HTERT RPE-1 (cell line): ENCODE data around the gene ATP13A1.

Experiments
- in situ Hi-C: fragments of 300-500 bp; cut with MboI; formaldehyde crosslinking; loops from 4 replicates; pipeline ENCODE4 v1.14.3; 2020; ENCODE audit warnings: low sequenced_read_pairs

The ATP13A1 gene

GRCh38 chr19:19645233-19645870 lies 18.1 kb downstream of the ATP13A1 start:
- in situ Hi-C loops: no loop called here

GRCh38 chr19:19644054-19644388 lies 19.5 kb downstream of the ATP13A1 start:
- in situ Hi-C loops: no loop called here

GRCh38 chr19:19643158-19644053 lies 20.1 kb downstream of the ATP13A1 start, which contains the start of gene GMIP:
TSS of gene GMIP (minus strand) at chr19:19643657. CDS start at chr19:19643529, 128 bp downstream.
- in situ Hi-C loops: no loop called here

- in situ Hi-C loops: no loop called here
These were observed 20.8 kb downstream of the ATP13A1 start for GRCh38 chr19:19642506-19643157.

- in situ Hi-C loops: no loop called here
These were observed 25.8 kb downstream of the ATP13A1 start for GRCh38 chr19:19637523-19638251.

- in situ Hi-C loops: no loop called here
These were observed 26.3 kb downstream of the ATP13A1 start for GRCh38 chr19:19637186-19637522.

GRCh38 chr19:19636573-19637185 lies 26.8 kb downstream of the ATP13A1 start:
- in situ Hi-C loops: no loop called here

- in situ Hi-C loops: no loop called here
These were observed 28.2 kb downstream of the ATP13A1 start for GRCh38 chr19:19635313-19635702.

- in situ Hi-C loops: no loop called here
These were observed 28.8 kb downstream of the ATP13A1 start for GRCh38 chr19:19634516-19635312.

- in situ Hi-C loops: no loop called here
These were observed 29.6 kb downstream of the ATP13A1 start for GRCh38 chr19:19633711-19634515.

- in situ Hi-C loops: no loop called here
These were observed 30.8 kb downstream of the ATP13A1 start for GRCh38 chr19:19632661-19633060.

- in situ Hi-C loops: no loop called here
These were observed 32.1 kb downstream of the ATP13A1 start for GRCh38 chr19:19631346-19631745.

GRCh38 chr19:19630426-19630825 lies 33.0 kb downstream of the ATP13A1 start:
- in situ Hi-C loops: no loop called here

GRCh38 chr19:19630062-19630414 lies 33.4 kb downstream of the ATP13A1 start:
- in situ Hi-C loops: no loop called here

GRCh38 chr19:19628501-19629134 lies 34.9 kb downstream of the ATP13A1 start:
- in situ Hi-C loops: no loop called here

- in situ Hi-C loops: no loop called here
These were observed 35.6 kb downstream of the ATP13A1 start, which contains the start of gene LPAR2 for GRCh38 chr19:19627621-19628500. TSS of gene LPAR2 (minus strand) at chr19:19628220. CDS start at chr19:19627275, 945 bp downstream.
